HG02970 (cell line): ENCODE data around the gene FURIN.
A peak's percentile ranks its signal among the peaks of the same experiment; 100 is the strongest.
"Not testable (repeated sequence)": the region's sequence is repeated elsewhere in the genome, so short reads cannot be mapped to it uniquely, and the experiment has no call there.

ENCODE experiments used
- ATAC-seq: cut with Tn5 transposase; IDR thresholded peaks from one replicate; pipeline ENCODE4 v1.9.1; 2021; ENCODE audit warnings: mild to moderate bottlenecking, moderate library complexity, moderate number of reproducible peaks; ENCODE audit not compliant: unreplicated experiment, low FRiP score

Gene FURIN

DNA sequence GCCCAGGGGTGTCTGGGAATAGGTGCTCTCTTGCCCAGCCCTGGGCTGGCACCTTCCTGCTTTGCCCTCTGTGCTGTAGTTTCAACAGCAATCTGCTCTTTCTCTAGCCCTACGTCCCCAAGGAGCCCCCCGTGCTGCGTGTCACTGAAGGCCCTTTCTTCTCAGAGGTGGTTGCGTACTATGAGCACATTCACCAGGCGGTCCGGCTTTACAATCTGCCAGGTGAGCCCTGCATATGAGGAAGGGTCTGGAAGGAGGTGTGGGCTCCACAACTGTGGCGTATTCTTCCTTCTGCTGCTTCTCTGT lies 44.3 kb downstream of the FURIN start:
- no peak for ATAC-seq

- no peak for ATAC-seq
These were observed 45.1 kb downstream of the FURIN start for GRCh38 chr15:90913398-90913944.

DNA sequence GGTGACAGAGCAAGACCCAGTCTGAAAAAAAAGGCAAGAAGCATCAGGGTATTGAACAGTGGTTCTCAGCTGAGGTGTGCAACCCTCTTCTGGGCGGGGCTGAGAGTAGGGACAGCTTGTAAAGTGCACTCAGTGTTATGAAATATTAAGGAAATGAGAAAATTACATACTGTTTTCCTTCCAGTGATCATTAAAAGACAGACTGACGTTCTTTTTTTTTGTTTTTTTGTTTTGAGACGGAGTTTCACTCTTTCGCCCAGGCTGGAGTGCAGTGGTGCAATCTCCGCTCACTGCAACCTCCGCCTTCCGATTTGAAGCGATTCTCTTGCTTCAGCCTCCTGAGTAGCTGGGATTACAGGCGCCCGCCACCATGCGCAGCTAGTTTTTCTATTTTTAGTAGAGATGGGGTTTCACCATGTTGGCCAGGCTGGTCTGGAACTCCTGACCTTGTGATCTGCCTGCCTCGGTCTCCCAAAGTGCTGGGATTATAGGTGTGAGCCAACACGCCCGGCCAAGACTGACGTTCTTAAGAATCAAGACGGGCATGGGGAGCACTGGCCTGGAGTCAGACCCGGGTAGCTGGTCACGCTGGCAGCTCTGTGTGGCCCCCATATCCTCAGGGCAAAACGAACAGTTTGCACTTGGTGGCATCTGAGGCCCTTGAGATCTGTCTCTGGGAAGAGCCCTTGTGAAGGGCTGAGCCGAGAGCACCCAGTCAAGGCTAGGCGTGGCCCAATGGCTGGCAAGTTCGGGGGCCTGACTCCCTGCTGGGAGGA lies 46.1 kb downstream of the FURIN start:
- ATAC-seq = no peak

DNA sequence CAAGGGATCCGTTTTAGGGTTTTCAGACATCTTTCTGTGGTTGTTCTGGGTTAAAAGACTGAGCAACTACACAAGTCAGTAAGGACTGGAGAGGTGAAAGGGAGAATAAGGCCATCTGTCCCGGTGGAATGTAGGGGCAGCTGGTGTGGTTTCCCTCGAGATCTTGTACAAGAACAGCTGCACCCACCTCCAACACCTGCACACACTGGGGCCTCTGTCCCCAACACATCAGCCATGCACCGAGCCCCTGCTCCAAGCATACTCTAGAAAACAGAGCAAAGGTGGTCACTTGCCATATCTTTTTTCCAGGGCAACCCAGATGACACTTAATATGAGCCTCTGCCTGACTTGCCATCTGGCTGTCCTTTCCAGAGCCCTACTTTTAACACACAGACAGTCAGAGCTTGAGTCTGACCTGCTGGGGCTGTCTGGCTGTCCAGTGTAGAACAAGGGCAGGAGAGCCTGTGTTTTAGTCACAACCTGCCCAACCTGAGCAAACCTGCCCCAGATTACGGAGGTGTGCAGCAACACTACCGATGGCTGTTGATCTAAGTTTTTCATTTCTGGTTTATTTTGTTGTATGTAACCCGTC lies 46.9 kb downstream of the FURIN start:
- ATAC-seq = no peak

GRCh38 chr15:90915808-90916440 lies 47.5 kb downstream of the FURIN start:
- ATAC-seq = no peak

- ATAC-seq = no peak
These were observed 48.1 kb downstream of the FURIN start for GRCh38 chr15:90916461-90916860.

DNA sequence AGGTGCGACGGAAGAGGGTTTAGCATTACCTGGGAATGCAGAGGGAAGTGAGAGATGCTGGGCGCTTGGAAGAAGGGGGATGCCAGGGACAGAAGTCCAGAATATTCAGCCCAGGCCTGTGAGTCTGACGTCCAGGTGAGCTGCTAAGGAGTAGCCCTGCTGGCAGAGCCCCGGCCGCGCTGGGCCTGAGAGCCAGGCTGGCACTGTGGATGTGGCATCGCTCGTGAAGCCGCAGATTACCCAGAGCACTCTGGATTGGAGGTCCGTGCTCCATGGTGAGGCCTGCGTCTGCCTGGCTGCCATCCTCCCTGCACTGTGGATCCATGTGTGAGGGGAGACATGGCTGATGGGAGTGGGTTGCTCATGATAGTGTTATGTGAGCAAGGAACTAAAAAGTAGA lies 49.2 kb downstream of the FURIN start:
- ATAC-seq = no peak

- ATAC-seq = no peak
These were observed 49.8 kb downstream of the FURIN start for GRCh38 chr15:90918034-90918788.

- no peak for ATAC-seq
These were observed 50.4 kb downstream of the FURIN start for GRCh38 chr15:90918835-90919234.

DNA sequence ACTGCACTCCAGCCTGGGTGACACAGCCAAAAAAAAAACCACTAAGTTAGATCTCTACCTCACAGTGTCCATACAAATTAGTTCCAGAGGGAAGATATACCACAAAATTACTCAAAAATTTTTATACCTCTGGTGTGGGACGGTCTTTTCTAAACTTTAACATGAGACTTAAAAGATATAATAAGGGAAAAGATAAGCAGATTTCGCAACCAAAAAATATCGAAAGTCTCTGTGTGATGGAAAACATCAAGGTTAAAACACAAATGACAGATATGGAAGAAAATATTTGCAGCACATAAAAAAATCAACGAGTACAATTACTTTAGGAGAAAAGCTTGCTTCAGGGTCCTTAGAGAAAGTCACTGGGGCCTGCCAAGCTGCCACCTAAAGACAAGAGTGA lies 53.5 kb downstream of the FURIN start:
- no peak for ATAC-seq

DNA sequence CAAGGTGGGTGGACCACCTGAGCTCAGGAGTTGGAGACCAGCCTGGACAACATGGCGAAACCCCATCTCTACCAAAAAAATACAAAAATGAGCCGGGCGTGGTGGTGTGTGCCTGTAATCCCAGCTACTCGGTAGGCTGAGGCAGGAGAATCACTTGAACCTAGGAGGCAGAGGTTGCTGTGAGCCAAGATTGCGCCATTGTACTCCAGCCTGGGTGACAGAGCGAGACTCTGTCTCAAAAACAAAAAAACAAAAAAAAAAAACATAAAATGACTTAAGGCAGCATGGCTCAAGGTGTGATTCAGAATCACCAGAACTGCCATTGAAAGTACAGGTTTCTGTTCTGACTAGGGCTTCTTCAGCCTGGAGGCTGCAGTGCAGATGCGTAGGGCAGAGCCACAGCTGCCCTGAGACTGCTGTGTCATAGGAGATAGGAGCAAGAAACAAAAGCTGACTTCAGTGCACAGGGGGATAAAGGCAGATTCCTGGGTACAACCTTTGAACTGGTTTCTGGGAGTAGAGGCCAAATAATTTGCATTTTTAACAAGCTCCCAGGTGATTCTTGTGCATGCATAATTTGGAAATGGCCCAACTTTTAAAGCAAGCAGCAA lies 54.4 kb downstream of the FURIN start:
- peak; percentile 57 for ATAC-seq

DNA sequence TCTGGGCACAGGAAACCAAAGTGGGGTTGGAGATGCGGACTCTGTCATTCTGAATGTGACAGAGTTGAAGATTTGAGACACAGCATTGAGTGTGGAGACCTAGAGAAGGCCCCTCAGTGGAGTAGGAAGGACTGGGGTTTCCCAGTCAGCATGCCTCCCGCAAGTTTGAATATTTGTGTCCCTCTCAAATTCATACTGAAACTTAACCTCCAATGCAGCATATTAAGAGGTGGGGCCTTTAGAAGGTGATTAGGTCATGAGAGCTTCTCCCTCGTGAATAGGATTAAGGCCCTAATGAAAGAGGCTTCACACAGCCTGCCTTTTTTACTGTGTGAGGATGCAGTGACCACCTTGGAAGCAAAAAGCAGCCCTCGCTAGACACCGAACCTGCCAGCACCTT lies 56.0 kb downstream of the FURIN start:
- no peak for ATAC-seq

DNA sequence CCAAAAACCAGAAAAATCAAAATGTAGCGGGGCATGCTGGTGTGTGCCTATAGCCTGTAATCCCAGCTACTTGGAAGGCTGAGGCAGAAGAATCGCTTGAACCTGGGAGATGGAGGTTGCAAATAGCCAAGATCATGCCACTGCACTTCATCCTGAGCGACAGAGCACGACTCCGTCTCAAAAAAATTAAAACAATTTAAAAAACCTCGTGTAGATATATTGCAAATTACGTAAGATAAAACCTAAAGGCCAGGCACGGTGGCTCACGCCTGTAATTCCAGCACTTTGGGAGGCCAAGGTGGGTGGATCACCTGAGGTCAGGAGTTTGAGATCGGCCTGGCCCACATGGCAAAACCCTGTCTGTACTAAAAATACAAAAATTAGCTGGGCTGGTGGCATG lies 58.4 kb downstream of the FURIN start:
- not testable (repeated sequence) for ATAC-seq

DNA sequence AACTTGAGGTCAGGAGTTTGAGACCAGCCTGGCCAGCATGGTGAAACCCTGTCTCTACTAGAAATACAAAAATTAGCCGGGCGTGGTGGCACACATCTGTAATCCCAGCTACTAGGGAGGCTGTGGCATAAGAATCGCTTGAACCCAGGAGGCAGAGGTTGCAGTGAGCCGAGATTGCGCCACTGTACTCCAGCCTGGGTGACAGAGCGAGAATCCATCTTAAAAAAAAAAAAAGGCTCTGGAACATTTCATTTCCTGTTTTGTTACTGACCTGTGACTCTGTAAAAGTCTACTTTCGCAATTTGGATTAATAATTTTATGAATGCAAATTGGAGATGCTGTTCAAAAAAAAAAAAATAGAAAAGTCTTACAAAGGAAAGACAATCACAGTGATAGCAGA lies 59.7 kb downstream of the FURIN start:
- not testable (repeated sequence) for ATAC-seq

- no peak for ATAC-seq
These were observed 61.0 kb downstream of the FURIN start for GRCh38 chr15:90929246-90930019.

GRCh38 chr15:90930861-90931574 lies 62.6 kb downstream of the FURIN start:
- no peak for ATAC-seq

- no peak for ATAC-seq
These were observed 63.1 kb downstream of the FURIN start for GRCh38 chr15:90931575-90931827.

DNA sequence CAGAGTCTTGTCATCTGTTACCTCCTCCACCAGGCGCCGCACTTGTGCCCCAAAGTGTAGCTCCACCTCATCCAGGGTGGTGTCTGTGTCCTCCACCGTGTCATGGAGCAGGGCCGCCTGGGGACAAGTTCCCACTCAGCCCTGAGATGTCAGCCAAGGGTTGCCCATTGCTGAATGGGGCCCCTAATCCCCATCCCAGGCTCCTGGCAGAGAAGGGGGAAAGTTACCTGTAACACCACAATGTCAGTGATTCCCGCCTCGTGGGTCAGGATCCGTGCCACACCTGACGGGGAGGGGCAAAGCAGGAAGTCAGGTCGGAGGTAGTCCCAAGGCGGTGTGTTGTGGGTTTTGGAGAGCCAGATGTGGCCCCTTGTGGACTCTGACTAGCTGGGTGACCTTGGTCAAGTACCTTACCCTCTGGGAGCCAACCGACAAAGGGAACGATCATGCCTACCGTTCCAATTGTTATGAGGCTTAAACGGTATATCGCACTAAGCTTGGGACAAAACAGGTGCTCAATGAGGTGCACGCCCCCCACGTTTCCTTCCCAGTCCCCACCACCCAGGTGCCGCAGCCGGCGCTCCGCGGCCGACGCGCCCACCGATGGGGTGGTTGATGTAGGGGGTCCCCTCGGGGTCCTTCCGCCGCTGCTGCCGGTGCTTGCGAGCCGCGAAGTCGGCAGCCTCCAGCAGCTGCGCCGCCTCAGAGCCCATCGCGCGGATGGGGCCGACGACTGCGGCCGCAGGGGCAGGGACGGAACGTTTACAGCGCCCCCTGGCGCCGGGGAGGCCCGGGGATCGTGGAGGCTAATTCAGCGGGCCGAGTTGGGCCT lies 63.7 kb downstream of the FURIN start, which contains the start of gene HDDC3:
Gene HDDC3, minus strand, starts transcription at position 722 of the 832 bp plus-strand sequence. Its CDS starts 9 bp downstream, at position 713.
- peak; percentile 36 for ATAC-seq

DNA sequence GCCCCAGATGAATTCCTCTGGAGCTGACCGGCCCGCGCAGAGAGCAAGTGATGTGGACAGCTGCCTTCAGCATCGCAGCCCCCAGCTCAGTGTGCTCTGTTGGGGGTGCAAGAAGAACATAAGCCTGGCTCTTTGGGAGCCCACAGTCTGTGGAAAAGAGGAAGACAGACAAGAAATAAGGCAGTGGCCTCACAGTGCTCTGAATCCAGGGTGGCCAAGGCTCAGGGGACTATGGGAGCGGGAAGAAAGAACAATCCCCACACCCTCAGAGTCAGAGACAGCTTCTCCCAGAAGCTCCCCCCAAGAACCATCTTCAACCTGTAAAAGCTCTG lies 64.2 kb downstream of the FURIN start:
- no peak for ATAC-seq
